SU-DHL-6 (cell line): ENCODE results near the gene RPTOR.

Experiments used
- H2AFZ ChIP-seq: fragments of 200-600 bp; sonication (generic); 2 replicates; pipeline ENCODE4 v1.6.1; 2014; ENCODE audit warnings: low read depth, mild to moderate bottlenecking, moderate library complexity, mixed read lengths, antibody characterized with exemption, low read length; ENCODE audit not compliant: severe bottlenecking
- H3F3A ChIP-seq: fragments of 200-600 bp; shearing (Covaris generic); 2 replicates; pipeline ENCODE4 v1.6.0; 2016; ENCODE audit warnings: antibody characterized with exemption, mild to moderate bottlenecking; ENCODE audit not compliant: insufficient read depth
- H3K27ac ChIP-seq: fragments of 200-600 bp; sonication (generic); 2 replicates; pipeline ENCODE4 v1.5.1; 2016; ENCODE audit warnings: low read depth, mild to moderate bottlenecking, low read length, moderate library complexity, mixed read lengths
- H3K27me3 ChIP-seq: fragments of 200-600 bp; sonication (generic), shearing (Covaris generic); 2 replicates; pipeline ENCODE4 v1.6.0; 2014; ENCODE audit warnings: mild to moderate bottlenecking, low read length
- H3K36me3 ChIP-seq: fragments of 200-600 bp; sonication (generic); 2 replicates; pipeline ENCODE4 v1.6.1; 2014; ENCODE audit warnings: mild to moderate bottlenecking, low read length, mixed read lengths
- H3K4me2 ChIP-seq: fragments of 300-600, 200-600 bp; shearing (Covaris generic), sonication (generic); 2 replicates; pipeline ENCODE4 v1.6.0; 2014; ENCODE audit warnings: low read length, low read depth, mild to moderate bottlenecking; ENCODE audit not compliant: poor library complexity, severe bottlenecking
- H3K4me3 ChIP-seq: fragments of 200-600 bp; sonication (generic); 2 replicates; pipeline ENCODE4 v1.5.1; 2014; ENCODE audit warnings: antibody characterized with exemption, low read length, mild to moderate bottlenecking, mixed read lengths; ENCODE audit not compliant: insufficient read depth, poor library complexity, severe bottlenecking
- H3K79me2 ChIP-seq: fragments of 200-600 bp; sonication (generic); 2 replicates; pipeline ENCODE4 v1.6.1; 2014; ENCODE audit warnings: mild to moderate bottlenecking, low read length, moderate library complexity; ENCODE audit not compliant: insufficient read depth
- H3K9ac ChIP-seq: fragments of 200-600 bp; sonication (generic); 2 replicates; pipeline ENCODE4 v1.7.0; 2014; ENCODE audit warnings: mild to moderate bottlenecking, low read length
- H3K9me2 ChIP-seq: fragments of 200-600 bp; sonication (generic); replicated peaks from 2 replicates; pipeline ENCODE4 v1.6.1; 2014; ENCODE audit warnings: low read length; ENCODE audit not compliant: insufficient read depth
- H3K9me3 ChIP-seq: fragments of 200-600 bp; sonication (generic); 2 replicates; pipeline ENCODE4 v1.6.1; 2014; ENCODE audit warnings: low read length, mixed read lengths; ENCODE audit not compliant: insufficient read depth
- H4K20me1 ChIP-seq: fragments of 200-600 bp; sonication (generic); 2 replicates; pipeline ENCODE4 v1.6.1; 2014; ENCODE audit warnings: low read depth, mild to moderate bottlenecking, antibody characterized with exemption, low read length, moderate library complexity, mixed read lengths
- CTCF ChIP-seq: fragments of 200-600 bp; sonication (generic); IDR thresholded peaks from one replicate; pipeline ENCODE4 v1.5.1; 2017; ENCODE audit warnings: antibody characterized with exemption, mild to moderate bottlenecking, low read length, moderate library complexity; ENCODE audit not compliant: insufficient read depth, poor library complexity, severe bottlenecking
- EZH2phosphoT487 ChIP-seq: fragments of 200-600 bp; sonication (generic), shearing (Covaris generic); conservative IDR thresholded peaks from 2 replicates; pipeline ENCODE4 v1.6.1; 2018; ENCODE audit warnings: mild to moderate bottlenecking, antibody characterized with exemption, low read length, moderate library complexity, mixed read lengths

Gene RPTOR

GRCh38 chr17:80564545-80564944 lies 19.9 kb downstream of the RPTOR start:
- Histone ChIP-seq H3K9me3 (no peaks in the 10 kb centered on the region), H3K9ac (no peak overlapping the region), H4K20me1 (peaks cover 13% of the 10 kb centered on the region), H3F3A (no peaks in the 10 kb centered on the region), H2AFZ (no peak overlapping the region), H3K27me3 (no peaks in the 10 kb centered on the region), H3K4me2 (no peak overlapping the region), H3K79me2 (peaks cover 59% of the 10 kb centered on the region), H3K27ac (no peak overlapping the region), H3K4me3 (no peak overlapping the region), H3K36me3 (no peaks in the 10 kb centered on the region), H3K9me2 (no peaks in the 10 kb centered on the region)
- TF ChIP-seq EZH2phosphoT487 (no peak), CTCF (no peak)

GRCh38 chr17:80565343-80566053 lies 20.9 kb downstream of the RPTOR start:
- Histone ChIP-seq H3K36me3 (no peaks in the 10 kb centered on the region), H3K9me2 (no peaks in the 10 kb centered on the region), H3K9ac (no peak overlapping the region), H3K27me3 (no peaks in the 10 kb centered on the region), H3K27ac (no peak overlapping the region), H3K4me3 (no peak overlapping the region), H2AFZ (no peak overlapping the region), H3K4me2 (no peak overlapping the region), H3K9me3 (no peaks in the 10 kb centered on the region), H4K20me1 (peaks cover 13% of the 10 kb centered on the region), H3F3A (no peaks in the 10 kb centered on the region), H3K79me2 (peaks cover 50% of the 10 kb centered on the region)
- TF ChIP-seq CTCF (no peak), EZH2phosphoT487 (no peak)

DNA sequence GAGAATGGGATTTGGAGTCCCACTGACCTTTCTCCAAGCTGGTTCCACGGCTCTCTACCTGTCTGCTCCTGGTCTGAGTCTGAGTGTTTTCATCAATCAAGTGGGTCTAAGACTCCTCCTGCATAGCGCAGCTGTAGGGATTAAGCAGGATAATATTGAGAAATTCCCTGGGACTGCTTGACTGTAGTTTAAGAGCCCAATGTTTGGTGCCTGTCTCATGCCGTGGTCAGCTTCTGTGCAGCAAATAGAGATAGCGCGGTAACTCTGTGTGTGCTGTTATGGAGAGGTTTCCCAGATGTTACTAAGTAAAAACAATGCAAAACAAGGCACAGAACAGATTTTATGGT lies 21.4 kb downstream of the RPTOR start:
- Histone ChIP-seq H3K9me3 (no peaks in the 10 kb centered on the region), H3K4me3 (no peak overlapping the region), H2AFZ (no peak overlapping the region), H3K9ac (no peak overlapping the region), H4K20me1 (peaks cover 13% of the 10 kb centered on the region), H3K27me3 (no peaks in the 10 kb centered on the region), H3K9me2 (no peaks in the 10 kb centered on the region), H3K27ac (no peak overlapping the region), H3K4me2 (no peak overlapping the region), H3K79me2 (peaks cover 50% of the 10 kb centered on the region), H3F3A (no peaks in the 10 kb centered on the region), H3K36me3 (no peaks in the 10 kb centered on the region)
- TF ChIP-seq EZH2phosphoT487 (no peak), CTCF (no peak)
